HepG2 (cell line): ENCODE measurements around the gene SNRNP200. TPM values are rescaled to one million over a fixed set of nuclear protein-coding genes. Genes with fewer than 3 reads are reported as not detected.
A peak's percentile ranks its signal among the peaks of the same experiment; 100 is the strongest.

Source experiments
- ARNT ChIP-seq: fragments of 450-650 bp; IDR thresholded peaks from 2 replicates; pipeline ENCODE4 v1.6.1; 2017
- ARNTL ChIP-seq: sonication (generic); formaldehyde crosslinking; IDR thresholded peaks from 2 replicates; pipeline ENCODE4 v1.4.0; 2020; ENCODE audit warnings: mild to moderate bottlenecking, missing genetic modification reagents
- BHLHE40 ChIP-seq: IDR thresholded peaks from 2 replicates; pipeline ENCODE4 v1.6.1; 2011; ENCODE audit warnings: low read length, improper control_type of control experiment
- CHD2 ChIP-seq: IDR thresholded peaks from 2 replicates; pipeline ENCODE4 v1.6.1; 2011; ENCODE audit warnings: low read depth, low read length, improper control_type of control experiment
- DNMT1 ChIP-seq: sonication (generic); formaldehyde crosslinking; IDR thresholded peaks from 2 replicates; pipeline ENCODE4 v1.5.1; 2020; ENCODE audit warnings: mild to moderate bottlenecking, missing genetic modification reagents
- DNMT3B ChIP-seq: conservative IDR thresholded peaks from 2 replicates; pipeline ENCODE4 v1.6.1; 2016; ENCODE audit warnings: missing biosample characterization, control low read depth
- HNRNPK ChIP-seq: fragments of 200-400 bp; formaldehyde crosslinking; IDR thresholded peaks from 2 replicates; pipeline ENCODE4 v1.6.1; 2018; ENCODE audit warnings: low read length, low read depth, moderate library complexity, mild to moderate bottlenecking; ENCODE audit not compliant: poor library complexity, severe bottlenecking
- KLF12 ChIP-seq: sonication (generic); formaldehyde crosslinking; IDR thresholded peaks from 2 replicates; pipeline ENCODE4 v1.4.0; 2020; ENCODE audit warnings: missing genetic modification reagents, borderline replicate concordance
- PPARG ChIP-seq: conservative IDR thresholded peaks from 2 replicates; pipeline ENCODE4 v1.6.1; 2016; ENCODE audit warnings: missing biosample characterization, missing genetic modification reagents
- PTBP1 ChIP-seq: fragments of 200-400 bp; formaldehyde crosslinking; IDR thresholded peaks from 2 replicates; pipeline ENCODE4 v1.6.1; 2018; ENCODE audit warnings: low read length, low read depth; ENCODE audit not compliant: poor library complexity, severe bottlenecking
- RAD51 ChIP-seq: fragments of 450-650 bp; IDR thresholded peaks from 2 replicates; pipeline ENCODE4 v1.6.1; 2016; ENCODE audit warnings: borderline replicate concordance
- SOX6 ChIP-seq, 2 experiments: fragments of 450-650 bp in 1 of 2; sonication (generic) in 1 of 2; formaldehyde crosslinking in 1 of 2; IDR thresholded peaks; 2 replicates each; pipeline versions ENCODE4 v1.4.0 to v1.6.1; 2017 to 2020; ENCODE audit warnings: antibody characterized with exemption in 1 of 2, mild to moderate bottlenecking in 1 of 2, missing genetic modification reagents in 1 of 2
- SP140L ChIP-seq: sonication (generic); formaldehyde crosslinking; IDR thresholded peaks from 2 replicates; pipeline ENCODE4 v1.4.0; 2020; ENCODE audit warnings: missing genetic modification reagents, borderline replicate concordance
- SSRP1 ChIP-seq: IDR thresholded peaks from 2 replicates; pipeline ENCODE4 v1.6.1; 2016; ENCODE audit warnings: control low read depth
- ZBTB1 ChIP-seq: sonication (generic); formaldehyde crosslinking; IDR thresholded peaks from 2 replicates; pipeline ENCODE4 v1.4.0; 2020; ENCODE audit warnings: missing genetic modification reagents, borderline replicate concordance
- ZBTB38 ChIP-seq: sonication (generic); formaldehyde crosslinking; IDR thresholded peaks from 2 replicates; pipeline ENCODE4 v1.5.1; 2020; ENCODE audit warnings: mild to moderate bottlenecking, missing genetic modification reagents
- ZFAT ChIP-seq: sonication (generic); formaldehyde crosslinking; conservative IDR thresholded peaks from 2 replicates; pipeline ENCODE4 v1.8.1; 2023; ENCODE audit warnings: missing genetic modification reagents, inconsistent platforms
- ZFP90 ChIP-seq: sonication (generic); formaldehyde crosslinking; IDR thresholded peaks from 2 replicates; pipeline ENCODE4 v1.8.0; 2022; ENCODE audit warnings: missing genetic modification reagents, mild to moderate bottlenecking, inconsistent platforms, borderline replicate concordance
- ZNF225 ChIP-seq: sonication (generic); formaldehyde crosslinking; IDR thresholded peaks from 2 replicates; pipeline ENCODE4 v1.4.0; 2020; ENCODE audit warnings: mild to moderate bottlenecking, missing genetic modification reagents
- ZNF451 ChIP-seq: sonication (generic); formaldehyde crosslinking; IDR thresholded peaks from 2 replicates; pipeline ENCODE4 v1.5.0; 2020; ENCODE audit warnings: mild to moderate bottlenecking, missing genetic modification reagents
- ZNF761 ChIP-seq: sonication (generic); formaldehyde crosslinking; conservative IDR thresholded peaks from 2 replicates; pipeline ENCODE4 v1.4.0; 2020; ENCODE audit warnings: mild to moderate bottlenecking, missing genetic modification reagents
- ZSCAN9 ChIP-seq: IDR thresholded peaks from 2 replicates; pipeline ENCODE4 v1.6.1; 2016; ENCODE audit warnings: borderline replicate concordance
- polyA plus RNA-seq, 8 experiments: library from polyadenylated mRNA; depleted of rRNA in 3 of 8; stranded (reverse) in 7 of 8; unstranded in 1 of 8; fragments of >200 nt; fragmentation: Illumina TruSeq in 4 of 8; extraction: Trizol in 4 of 8; gene quantifications; 2 replicates each; pipeline versions ENCODE4 v1.2.1 to v1.2.3, GENCODE V29; 2011 to 2016; ENCODE audit warnings: low read depth in 4 of 8, missing spikeins in 1 of 8, mixed read lengths in 1 of 8; ENCODE audit not compliant: insufficient read depth in 1 of 8
- total RNA-seq, 5 experiments: library from RNA; depleted of rRNA; stranded (reverse); fragments of >200 nt; fragmentation: Illumina TruSeq; extraction: Trizol; gene quantifications; 2 replicates each; pipeline ENCODE4 v1.2.3, GENCODE V29; 2016; ENCODE audit warnings: low read depth in 1 of 5
- TF ChIP-seq, protein P1 (sequence below): sonication (generic); formaldehyde crosslinking; conservative IDR thresholded peaks from 2 replicates; pipeline ENCODE4 v1.8.0; 2022; ENCODE audit warnings: mild to moderate bottlenecking, moderate library complexity, missing genetic modification reagents
- TF ChIP-seq, protein P2 (sequence below): conservative IDR thresholded peaks from 2 replicates; pipeline ENCODE4 v1.6.1; 2018; ENCODE audit warnings: missing genetic modification reagents
- TF ChIP-seq, protein P3 (sequence below): sonication (generic); formaldehyde crosslinking; IDR thresholded peaks from 2 replicates; pipeline ENCODE4 v1.5.1; 2020; ENCODE audit warnings: mild to moderate bottlenecking, missing genetic modification reagents, borderline replicate concordance

Gene SNRNP200
- total and polyA plus RNA-seq, 2 of the 13 experiments (the other 11 are each of a cell fraction or from before 2014, with no cell fraction given), result 99.0 to 232 TPM

DNA sequence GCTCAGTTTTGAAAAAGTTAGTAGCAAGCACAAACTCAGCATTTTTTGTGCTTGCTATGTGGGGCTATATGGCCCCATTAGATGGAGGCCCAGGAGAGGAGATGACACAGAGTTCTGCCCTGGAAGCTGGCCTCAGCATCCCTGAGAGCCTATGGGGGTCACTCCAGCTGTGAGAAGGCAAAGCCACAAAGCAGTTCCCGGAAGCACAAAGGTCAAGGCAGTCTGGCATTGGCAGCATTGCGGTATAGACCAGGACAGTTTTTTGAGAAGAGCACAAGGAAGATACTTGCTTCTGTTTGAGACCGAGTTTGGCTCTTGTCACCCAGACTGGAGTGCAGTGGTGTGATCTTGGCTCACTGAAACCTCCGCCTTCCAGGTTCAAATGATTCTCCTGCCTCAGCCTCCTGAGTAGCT is 12.2 kb upstream of the SNRNP200 start (continued):
- TF ChIP-seq, protein P1, sequence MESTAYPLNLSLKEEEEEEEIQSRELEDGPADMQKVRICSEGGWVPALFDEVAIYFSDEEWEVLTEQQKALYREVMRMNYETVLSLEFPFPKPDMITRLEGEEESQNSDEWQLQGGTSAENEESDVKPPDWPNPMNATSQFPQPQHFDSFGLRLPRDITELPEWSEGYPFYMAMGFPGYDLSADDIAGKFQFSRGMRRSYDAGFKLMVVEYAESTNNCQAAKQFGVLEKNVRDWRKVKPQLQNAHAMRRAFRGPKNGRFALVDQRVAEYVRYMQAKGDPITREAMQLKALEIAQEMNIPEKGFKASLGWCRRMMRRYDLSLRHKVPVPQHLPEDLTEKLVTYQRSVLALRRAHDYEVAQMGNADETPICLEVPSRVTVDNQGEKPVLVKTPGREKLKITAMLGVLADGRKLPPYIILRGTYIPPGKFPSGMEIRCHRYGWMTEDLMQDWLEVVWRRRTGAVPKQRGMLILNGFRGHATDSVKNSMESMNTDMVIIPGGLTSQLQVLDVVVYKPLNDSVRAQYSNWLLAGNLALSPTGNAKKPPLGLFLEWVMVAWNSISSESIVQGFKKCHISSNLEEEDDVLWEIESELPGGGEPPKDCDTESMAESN (CRISPR knock-in tag), result no peak
- TF ChIP-seq RAD51 (no peak), ZFAT (no peak), ZNF225 (CRISPR knock-in tag) (no peak), ARNTL (CRISPR knock-in tag) (no peak), DNMT1 (CRISPR knock-in tag) (no peak), ZFP90 (no peak), KLF12 (CRISPR knock-in tag) (no peak), ZBTB38 (CRISPR knock-in tag) (0 out of 2 replicates have a peak, but pooled peaks have one; percentile 35), SSRP1 (CRISPR knock-in tag) (no peak), BHLHE40 (no peak), ZNF451 (CRISPR knock-in tag) (no peak), DNMT3B (CRISPR knock-in tag) (no peak), PTBP1 (no peak), CHD2 (no peak), ZNF761 (CRISPR knock-in tag) (no peak), SP140L (CRISPR knock-in tag) (no peak), ZBTB1 (CRISPR knock-in tag) (no peak), ZSCAN9 (CRISPR knock-in tag) (no peak), ARNT (no peak), SOX6 (IDR thresholded peaks at IDR 0.05) (no peak), SOX6 (CRISPR knock-in tag; IDR thresholded peaks at IDR 0.05) (peak; percentile 45), HNRNPK (no peak), PPARG (CRISPR knock-in tag) (no peak)
- TF ChIP-seq, protein P2, sequence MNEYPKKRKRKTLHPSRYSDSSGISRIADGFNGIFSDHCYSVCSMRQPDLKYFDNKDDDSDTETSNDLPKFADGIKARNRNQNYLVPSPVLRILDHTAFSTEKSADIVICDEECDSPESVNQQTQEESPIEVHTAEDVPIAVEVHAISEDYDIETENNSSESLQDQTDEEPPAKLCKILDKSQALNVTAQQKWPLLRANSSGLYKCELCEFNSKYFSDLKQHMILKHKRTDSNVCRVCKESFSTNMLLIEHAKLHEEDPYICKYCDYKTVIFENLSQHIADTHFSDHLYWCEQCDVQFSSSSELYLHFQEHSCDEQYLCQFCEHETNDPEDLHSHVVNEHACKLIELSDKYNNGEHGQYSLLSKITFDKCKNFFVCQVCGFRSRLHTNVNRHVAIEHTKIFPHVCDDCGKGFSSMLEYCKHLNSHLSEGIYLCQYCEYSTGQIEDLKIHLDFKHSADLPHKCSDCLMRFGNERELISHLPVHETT (CRISPR knock-in tag), result no peak
- TF ChIP-seq, protein P3, sequence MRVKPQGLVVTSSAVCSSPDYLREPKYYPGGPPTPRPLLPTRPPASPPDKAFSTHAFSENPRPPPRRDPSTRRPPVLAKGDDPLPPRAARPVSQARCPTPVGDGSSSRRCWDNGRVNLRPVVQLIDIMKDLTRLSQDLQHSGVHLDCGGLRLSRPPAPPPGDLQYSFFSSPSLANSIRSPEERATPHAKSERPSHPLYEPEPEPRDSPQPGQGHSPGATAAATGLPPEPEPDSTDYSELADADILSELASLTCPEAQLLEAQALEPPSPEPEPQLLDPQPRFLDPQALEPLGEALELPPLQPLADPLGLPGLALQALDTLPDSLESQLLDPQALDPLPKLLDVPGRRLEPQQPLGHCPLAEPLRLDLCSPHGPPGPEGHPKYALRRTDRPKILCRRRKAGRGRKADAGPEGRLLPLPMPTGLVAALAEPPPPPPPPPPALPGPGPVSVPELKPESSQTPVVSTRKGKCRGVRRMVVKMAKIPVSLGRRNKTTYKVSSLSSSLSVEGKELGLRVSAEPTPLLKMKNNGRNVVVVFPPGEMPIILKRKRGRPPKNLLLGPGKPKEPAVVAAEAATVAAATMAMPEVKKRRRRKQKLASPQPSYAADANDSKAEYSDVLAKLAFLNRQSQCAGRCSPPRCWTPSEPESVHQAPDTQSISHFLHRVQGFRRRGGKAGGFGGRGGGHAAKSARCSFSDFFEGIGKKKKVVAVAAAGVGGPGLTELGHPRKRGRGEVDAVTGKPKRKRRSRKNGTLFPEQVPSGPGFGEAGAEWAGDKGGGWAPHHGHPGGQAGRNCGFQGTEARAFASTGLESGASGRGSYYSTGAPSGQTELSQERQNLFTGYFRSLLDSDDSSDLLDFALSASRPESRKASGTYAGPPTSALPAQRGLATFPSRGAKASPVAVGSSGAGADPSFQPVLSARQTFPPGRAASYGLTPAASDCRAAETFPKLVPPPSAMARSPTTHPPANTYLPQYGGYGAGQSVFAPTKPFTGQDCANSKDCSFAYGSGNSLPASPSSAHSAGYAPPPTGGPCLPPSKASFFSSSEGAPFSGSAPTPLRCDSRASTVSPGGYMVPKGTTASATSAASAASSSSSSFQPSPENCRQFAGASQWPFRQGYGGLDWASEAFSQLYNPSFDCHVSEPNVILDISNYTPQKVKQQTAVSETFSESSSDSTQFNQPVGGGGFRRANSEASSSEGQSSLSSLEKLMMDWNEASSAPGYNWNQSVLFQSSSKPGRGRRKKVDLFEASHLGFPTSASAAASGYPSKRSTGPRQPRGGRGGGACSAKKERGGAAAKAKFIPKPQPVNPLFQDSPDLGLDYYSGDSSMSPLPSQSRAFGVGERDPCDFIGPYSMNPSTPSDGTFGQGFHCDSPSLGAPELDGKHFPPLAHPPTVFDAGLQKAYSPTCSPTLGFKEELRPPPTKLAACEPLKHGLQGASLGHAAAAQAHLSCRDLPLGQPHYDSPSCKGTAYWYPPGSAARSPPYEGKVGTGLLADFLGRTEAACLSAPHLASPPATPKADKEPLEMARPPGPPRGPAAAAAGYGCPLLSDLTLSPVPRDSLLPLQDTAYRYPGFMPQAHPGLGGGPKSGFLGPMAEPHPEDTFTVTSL (CRISPR knock-in tag), result 0 out of 2 replicates have a peak, but pooled peaks have one; percentile 16
